Smooth muscle cell (in vitro differentiated cells): ENCODE data around the gene COMMD3. TPM values are rescaled to one million over a fixed set of nuclear protein-coding genes. Genes with fewer than 3 reads are reported as not detected.
"Not testable (repeated sequence)": the region's sequence is repeated elsewhere in the genome, so short reads cannot be mapped to it uniquely, and the experiment has no call there.

Experiments
- DNase-seq: peaks from one replicate; lab custom pipeline; 2025; ENCODE audit not compliant: unreplicated experiment; lab: John Stamatoyannopoulos, UW
- H2AFZ ChIP-seq: fragments of 200-600 bp; sonication (generic); 2 replicates; pipeline ENCODE4 v1.6.0; 2016; ENCODE audit warnings: antibody characterized with exemption, low read depth, mild to moderate bottlenecking
- H3F3A ChIP-seq: fragments of 200-600 bp; sonication (generic); 2 replicates; pipeline ENCODE4 v1.6.0; 2017; ENCODE audit warnings: antibody characterized with exemption, low read depth
- H3K27ac ChIP-seq: fragments of 200-600 bp; sonication (generic); 2 replicates; pipeline ENCODE4 v1.5.1; 2016; ENCODE audit warnings: low read depth, mild to moderate bottlenecking
- H3K27me3 ChIP-seq: fragments of 200-600 bp; sonication (generic); 2 replicates; pipeline ENCODE4 v1.6.1; 2016; ENCODE audit warnings: low read depth, mild to moderate bottlenecking
- H3K36me3 ChIP-seq: fragments of 200-600 bp; sonication (generic); 2 replicates; pipeline ENCODE4 v1.5.1; 2016; ENCODE audit warnings: low read depth
- H3K4me1 ChIP-seq: fragments of 200-600 bp; sonication (generic); 2 replicates; pipeline ENCODE4 v1.5.1; 2016; ENCODE audit warnings: low read depth
- H3K4me2 ChIP-seq: fragments of 200-600 bp; sonication (generic); 2 replicates; pipeline ENCODE4 v1.6.0; 2016; ENCODE audit warnings: mild to moderate bottlenecking
- H3K4me3 ChIP-seq: fragments of 200-600 bp; sonication (generic); 2 replicates; pipeline ENCODE4 v1.5.1; 2016; ENCODE audit warnings: mild to moderate bottlenecking
- H3K79me2 ChIP-seq: fragments of 200-600 bp; sonication (generic); 2 replicates; pipeline ENCODE4 v1.6.0; 2016; ENCODE audit warnings: low read depth, mild to moderate bottlenecking
- H3K9ac ChIP-seq: fragments of 200-600 bp; sonication (generic); 2 replicates; pipeline ENCODE4 v1.6.0; 2016; ENCODE audit warnings: low read depth
- H3K9me3 ChIP-seq: fragments of 200-600 bp; sonication (generic); replicated peaks from 2 replicates; pipeline ENCODE4 v1.5.1; 2016; ENCODE audit warnings: low read depth
- H4K20me1 ChIP-seq: fragments of 200-600 bp; sonication (generic); 2 replicates; pipeline ENCODE4 v1.6.0; 2016; ENCODE audit warnings: low read depth
- WGBS: methylation state at CpG from one replicate; pipeline ENCODE4 v1.1.7; 2016; ENCODE audit warnings: low lambda C conversion rate; 5-methylcytosine and 5-hydroxymethylcytosine counted together
- polyA plus RNA-seq: library from polyadenylated mRNA; unstranded; fragments of >200 nt; fragmentation: Nextera tagmentation; extraction: Ambion mirVana; gene quantifications from 2 replicates; pipeline ENCODE4 v1.2.1, GENCODE V29; 2016
- total RNA-seq: library from RNA; depleted of rRNA; stranded (reverse); fragments of >200 nt; gene quantifications from 2 replicates; pipeline ENCODE4 v1.2.3, GENCODE V29; 2014
- TF ChIP-seq, protein P1 (sequence below): fragments of 200-600 bp; sonication (generic); IDR thresholded peaks from 2 replicates; pipeline ENCODE4 v1.5.1; 2017; ENCODE audit warnings: borderline replicate concordance, mild to moderate bottlenecking, antibody characterized with exemption; ENCODE audit not compliant: insufficient read depth, poor library complexity, severe bottlenecking

The COMMD3 gene
- total and polyA plus RNA-seq, 2 experiments from 2014 or later = 44.3 to 80.6 TPM

GRCh38 chr10:22309180-22310000 lies 6.8 kb upstream of the COMMD3 start:
- no peak overlapping the region for H3K27ac ChIP-seq
- no peaks in the 10 kb centered on the region for H3F3A ChIP-seq
- no peak overlapping the region for H3K4me3 ChIP-seq
- no peaks in the 10 kb centered on the region for H3K36me3 ChIP-seq
- 93% methylated on average over 4 of the region's 4 CpGs for WGBS
- no peaks in the 10 kb centered on the region for H3K4me1 ChIP-seq
- no peaks in the 10 kb centered on the region for H3K79me2 ChIP-seq
- no peak overlapping the region for H2AFZ ChIP-seq
- no peak overlapping the region for H3K4me2 ChIP-seq
- no peaks in the 10 kb centered on the region for H3K9me3 ChIP-seq
- TF ChIP-seq, protein P1, sequence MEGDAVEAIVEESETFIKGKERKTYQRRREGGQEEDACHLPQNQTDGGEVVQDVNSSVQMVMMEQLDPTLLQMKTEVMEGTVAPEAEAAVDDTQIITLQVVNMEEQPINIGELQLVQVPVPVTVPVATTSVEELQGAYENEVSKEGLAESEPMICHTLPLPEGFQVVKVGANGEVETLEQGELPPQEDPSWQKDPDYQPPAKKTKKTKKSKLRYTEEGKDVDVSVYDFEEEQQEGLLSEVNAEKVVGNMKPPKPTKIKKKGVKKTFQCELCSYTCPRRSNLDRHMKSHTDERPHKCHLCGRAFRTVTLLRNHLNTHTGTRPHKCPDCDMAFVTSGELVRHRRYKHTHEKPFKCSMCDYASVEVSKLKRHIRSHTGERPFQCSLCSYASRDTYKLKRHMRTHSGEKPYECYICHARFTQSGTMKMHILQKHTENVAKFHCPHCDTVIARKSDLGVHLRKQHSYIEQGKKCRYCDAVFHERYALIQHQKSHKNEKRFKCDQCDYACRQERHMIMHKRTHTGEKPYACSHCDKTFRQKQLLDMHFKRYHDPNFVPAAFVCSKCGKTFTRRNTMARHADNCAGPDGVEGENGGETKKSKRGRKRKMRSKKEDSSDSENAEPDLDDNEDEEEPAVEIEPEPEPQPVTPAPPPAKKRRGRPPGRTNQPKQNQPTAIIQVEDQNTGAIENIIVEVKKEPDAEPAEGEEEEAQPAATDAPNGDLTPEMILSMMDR = no peak
- peaks cover 17% of the 10 kb centered on the region for H3K27me3 ChIP-seq
- DNase-seq = no peak
- H3K9ac ChIP-seq = no peak overlapping the region
- no peaks in the 10 kb centered on the region for H4K20me1 ChIP-seq

DNA sequence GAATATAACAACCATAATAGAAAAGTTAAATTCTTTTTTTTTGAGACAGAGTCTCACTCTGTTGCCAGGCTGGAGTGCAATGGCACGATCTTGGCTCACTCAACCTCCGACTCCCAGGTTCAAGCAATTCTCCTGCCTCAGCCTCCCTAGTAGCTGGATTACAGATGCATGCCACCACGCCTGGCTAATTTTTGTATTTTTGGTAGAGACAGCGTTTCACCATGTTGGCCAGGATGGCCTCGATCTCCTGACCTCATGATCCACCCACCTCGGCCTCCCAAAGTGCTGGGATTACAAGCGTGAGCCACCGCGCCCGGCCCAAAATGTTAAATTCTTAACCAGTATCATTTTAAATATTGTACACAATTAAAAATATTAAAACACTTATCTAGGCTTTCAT lies 6.2 kb upstream of the COMMD3 start:
- not testable (repeated sequence) for DNase-seq, H3K9ac ChIP-seq, H3K4me2 ChIP-seq

DNA sequence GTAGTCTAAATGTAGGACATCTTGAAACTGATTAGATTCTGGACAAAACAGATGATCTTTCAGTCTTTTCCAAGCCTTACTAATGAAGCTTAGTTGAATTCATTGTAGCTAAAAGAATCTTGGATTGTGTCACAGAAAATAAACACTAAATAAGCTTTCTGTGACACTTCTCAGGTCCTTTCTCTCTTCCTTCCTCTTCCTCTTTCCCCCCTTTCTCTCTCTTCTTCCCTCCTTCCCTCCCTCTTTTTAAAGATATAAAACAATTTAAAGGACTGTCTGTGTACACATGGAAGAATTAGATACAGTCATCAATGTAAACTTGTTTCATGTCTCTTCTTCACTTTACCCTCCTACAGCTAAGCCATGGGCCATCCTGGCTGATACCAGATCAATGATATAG lies 5.3 kb upstream of the COMMD3 start:
- TF ChIP-seq, protein P1 = no peak
- no peak overlapping the region for H3K4me2 ChIP-seq
- no peak overlapping the region for H3K27ac ChIP-seq
- DNase-seq = no peak
- no peaks in the 10 kb centered on the region for H3F3A ChIP-seq
- H3K9ac ChIP-seq = no peak overlapping the region
- H3K4me1 ChIP-seq = peaks cover 5% of the 10 kb centered on the region
- H3K27me3 ChIP-seq = peaks cover 22% of the 10 kb centered on the region
- no peaks in the 10 kb centered on the region for H3K9me3 ChIP-seq
- no peak overlapping the region for H3K4me3 ChIP-seq
- H3K36me3 ChIP-seq = no peaks in the 10 kb centered on the region
- H4K20me1 ChIP-seq = no peaks in the 10 kb centered on the region
- H2AFZ ChIP-seq = no peak overlapping the region
- no peaks in the 10 kb centered on the region for H3K79me2 ChIP-seq

More for the DNA sequence above, 6.2 kb upstream of the COMMD3 start:
- not testable (repeated sequence) for H3K4me1 ChIP-seq, H2AFZ ChIP-seq, H4K20me1 ChIP-seq, H3K9me3 ChIP-seq, H3F3A ChIP-seq, H3K27ac ChIP-seq, H3K36me3 ChIP-seq, H3K79me2 ChIP-seq, H3K4me3 ChIP-seq
- WGBS = 96% methylated on average over 10 of the region's 10 CpGs
- H3K27me3 ChIP-seq = peaks cover 22% of the 10 kb centered on the region

DNA sequence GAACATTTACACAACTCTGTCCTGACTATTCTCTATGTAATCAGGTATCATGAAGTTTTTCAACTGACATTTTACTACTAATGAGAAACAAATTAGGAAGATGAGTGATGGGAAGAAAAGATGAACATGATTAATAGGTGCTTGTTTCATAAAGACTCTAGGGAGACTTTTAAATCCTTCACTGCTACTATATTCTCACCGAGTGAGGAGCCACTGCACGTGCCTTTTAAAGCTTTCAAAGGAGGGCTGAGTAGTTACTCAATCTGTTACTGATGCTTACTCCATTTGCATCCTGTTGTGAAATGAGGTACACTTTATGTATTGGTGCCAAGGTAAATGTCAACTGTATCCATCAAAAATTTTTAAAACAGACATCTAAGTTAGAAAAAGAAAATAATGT lies 1.3 kb upstream of the COMMD3 start:
- H3K79me2 ChIP-seq = peaks cover 11% of the 10 kb centered on the region
- no peak overlapping the region for H3K9ac ChIP-seq
- no peak for DNase-seq
- H3K36me3 ChIP-seq = no peaks in the 10 kb centered on the region
- H3K27ac ChIP-seq = no peak overlapping the region
- peak overlapping the region; percentile 95 for H3K4me3 ChIP-seq
- H3K4me2 ChIP-seq = no peak overlapping the region
- H4K20me1 ChIP-seq = peaks cover 23% of the 10 kb centered on the region
- TF ChIP-seq, protein P1 = no peak
- H3K9me3 ChIP-seq = no peaks in the 10 kb centered on the region
- peaks cover 2% of the 10 kb centered on the region for H3F3A ChIP-seq
- H3K27me3 ChIP-seq = peaks cover 49% of the 10 kb centered on the region
- WGBS = 31% methylated on average over 2 of the region's 2 CpGs
- H3K4me1 ChIP-seq = peaks cover 27% of the 10 kb centered on the region
- no peak overlapping the region for H2AFZ ChIP-seq
